GM21529 (cell line): ENCODE results near the gene RICTOR.

Source experiments
- ATAC-seq: cut with Tn5 transposase; IDR thresholded peaks from one replicate; pipeline ENCODE4 v1.9.1; 2021; ENCODE audit not compliant: unreplicated experiment

RICTOR gene

GRCh38 chr5:38891563-38891962 lies 182.6 kb downstream of the RICTOR start:
- no peak for ATAC-seq

GRCh38 chr5:38889424-38889823 lies 184.8 kb downstream of the RICTOR start:
- no peak for ATAC-seq

GRCh38 chr5:38888041-38888440 lies 186.2 kb downstream of the RICTOR start:
- ATAC-seq, result no peak
